Activated CD8-positive, alpha-beta T cell treated with anti-CD3 and anti-CD28 coated beads for 36 hours (primary cell): ENCODE results near the gene CNOT8. TPM values are rescaled to one million over a fixed set of nuclear protein-coding genes. Genes with fewer than 3 reads are reported as not detected.

Experiments used
- ATAC-seq: fragments of 200-7000 bp; cut with Tn5 transposase; one replicate; pipeline ENCODE4 v1.10.0; 2021; ENCODE audit warnings: mild to moderate bottlenecking, moderate library complexity
- CTCF ChIA-PET: fragments of 350-600 bp; sonication (Branson Sonifier 250); formaldehyde crosslinking; loops from one replicate; lab custom pipeline; 2021; ENCODE audit warnings: antibody characterized with exemption; lab: Charles Lee
- POLR2A ChIA-PET: fragments of 350-600 bp; sonication (Branson Sonifier 250); formaldehyde crosslinking; loops from one replicate; lab custom pipeline; 2021; ENCODE audit warnings: antibody characterized with exemption; lab: Charles Lee
- DNase-seq: peaks from one replicate; pipeline ENCODE4 v3.0.0-alpha.2; 2020
- H3K27ac Mint-ChIP-seq: one replicate; pipeline ENCODE4 v1.8.0; 2021; ENCODE audit warnings: mild to moderate bottlenecking, mixed read lengths
- H3K27me3 Mint-ChIP-seq: one replicate; pipeline ENCODE4 v1.8.0; 2021; ENCODE audit warnings: mixed read lengths
- H3K36me3 Mint-ChIP-seq: one replicate; pipeline ENCODE4 v1.8.0; 2021; ENCODE audit warnings: low read depth, mixed read lengths
- H3K4me1 Mint-ChIP-seq: one replicate; pipeline ENCODE4 v1.8.0; 2021; ENCODE audit warnings: low read depth, mixed read lengths
- H3K4me3 Mint-ChIP-seq: one replicate; pipeline ENCODE4 v1.8.0; 2021; ENCODE audit warnings: mild to moderate bottlenecking, moderate library complexity, mixed read lengths
- H3K9me3 Mint-ChIP-seq: one replicate; pipeline ENCODE4 v1.8.0; 2021; ENCODE audit warnings: mixed read lengths
- intact Hi-C: fragments of 100-400 bp; cut with micrococcal nuclease; formaldehyde crosslinking; loops from one replicate; pipeline ENCODE4 v1.10.0; 2022
- total RNA-seq, 2 experiments: library from RNA; stranded (reverse); gene quantifications; one replicate each; pipeline ENCODE4 v1.2.3, GENCODE V29; 2021
- TF ChIP-seq, protein P1 (sequence below): fragments of 200-600 bp; IDR thresholded peaks from one replicate; pipeline ENCODE4 v1.8.0; 2022; ENCODE audit warnings: antibody characterized with exemption, mild to moderate bottlenecking

The CNOT8 gene
- total RNA-seq, 2 experiments from 2014 or later = 78.6 to 84.4 TPM

- TF ChIP-seq, protein P1, sequence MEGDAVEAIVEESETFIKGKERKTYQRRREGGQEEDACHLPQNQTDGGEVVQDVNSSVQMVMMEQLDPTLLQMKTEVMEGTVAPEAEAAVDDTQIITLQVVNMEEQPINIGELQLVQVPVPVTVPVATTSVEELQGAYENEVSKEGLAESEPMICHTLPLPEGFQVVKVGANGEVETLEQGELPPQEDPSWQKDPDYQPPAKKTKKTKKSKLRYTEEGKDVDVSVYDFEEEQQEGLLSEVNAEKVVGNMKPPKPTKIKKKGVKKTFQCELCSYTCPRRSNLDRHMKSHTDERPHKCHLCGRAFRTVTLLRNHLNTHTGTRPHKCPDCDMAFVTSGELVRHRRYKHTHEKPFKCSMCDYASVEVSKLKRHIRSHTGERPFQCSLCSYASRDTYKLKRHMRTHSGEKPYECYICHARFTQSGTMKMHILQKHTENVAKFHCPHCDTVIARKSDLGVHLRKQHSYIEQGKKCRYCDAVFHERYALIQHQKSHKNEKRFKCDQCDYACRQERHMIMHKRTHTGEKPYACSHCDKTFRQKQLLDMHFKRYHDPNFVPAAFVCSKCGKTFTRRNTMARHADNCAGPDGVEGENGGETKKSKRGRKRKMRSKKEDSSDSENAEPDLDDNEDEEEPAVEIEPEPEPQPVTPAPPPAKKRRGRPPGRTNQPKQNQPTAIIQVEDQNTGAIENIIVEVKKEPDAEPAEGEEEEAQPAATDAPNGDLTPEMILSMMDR = no peak
- Mint-ChIP-seq H3K4me1 (peaks cover 31% of the 10 kb centered on the region), H3K9me3 (no peaks in the 10 kb centered on the region), H3K4me3 (no peak overlapping the region), H3K36me3 (peaks cover 57% of the 10 kb centered on the region), H3K27ac (peak overlapping the region; percentile 80), H3K27me3 (no peaks in the 10 kb centered on the region)
- intact Hi-C loops = no loop called here
- ATAC-seq (peak; percentile 61), DNase-seq (peak; percentile 52)
- ChIA-PET CTCF (interaction anchor here (0.8 kb wide), 1 partner anchor 163 kb away, joined by 4 read pairs; no protein-coding TSS in a partner anchor), POLR2A (interaction anchor here (0.9 kb wide), 1 partner anchor 12 kb away, joined by 3 read pairs; no protein-coding TSS in a partner anchor)
Observed at GRCh38 chr5:154813736-154814135, 44.7 kb upstream of the CNOT8 start.

DNA sequence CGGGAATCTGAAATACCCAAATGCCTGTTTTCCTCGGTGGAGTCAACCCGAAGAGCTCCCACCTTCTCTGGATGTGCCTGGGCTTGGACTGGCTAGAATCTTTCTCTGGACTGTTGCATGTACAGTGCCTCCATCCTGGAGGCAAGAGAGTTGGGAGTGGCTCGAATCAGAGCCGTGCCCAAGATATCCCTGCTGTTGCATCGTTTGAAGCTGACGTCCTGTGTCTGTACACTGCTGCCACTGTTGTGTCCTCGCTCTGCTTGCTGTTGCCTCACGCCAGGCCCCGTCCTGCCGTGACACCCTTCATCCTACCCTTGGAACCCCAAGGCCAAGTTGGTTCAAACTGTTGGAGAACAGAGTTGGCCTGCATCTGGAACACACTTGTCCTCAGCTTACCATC is 43.4 kb upstream of the CNOT8 start:
- H3K4me3 Mint-ChIP-seq = no peak overlapping the region
- ChIA-PET CTCF (no interaction called here), POLR2A (no interaction called here)
- H3K4me1 Mint-ChIP-seq = peaks cover 33% of the 10 kb centered on the region
- H3K9me3 Mint-ChIP-seq = no peaks in the 10 kb centered on the region
- H3K27me3 Mint-ChIP-seq = no peaks in the 10 kb centered on the region
- H3K36me3 Mint-ChIP-seq = peaks cover 61% of the 10 kb centered on the region
- H3K27ac Mint-ChIP-seq = peak overlapping the region; percentile 57
- DNase-seq = no peak
- TF ChIP-seq, protein P1 = no peak
- ATAC-seq = no peak
- intact Hi-C loops = no loop called here

GRCh38 chr5:154815684-154816247 is 42.7 kb upstream of the CNOT8 start:
- DNase-seq (no peak), ATAC-seq (no peak)
- Mint-ChIP-seq H3K9me3 (no peaks in the 10 kb centered on the region), H3K4me3 (no peak overlapping the region), H3K4me1 (peaks cover 33% of the 10 kb centered on the region), H3K27me3 (no peaks in the 10 kb centered on the region), H3K36me3 (peaks cover 62% of the 10 kb centered on the region), H3K27ac (peak overlapping the region; percentile 57)
- intact Hi-C loops = no loop called here
- TF ChIP-seq, protein P1 = no peak
- POLR2A ChIA-PET = no interaction called here
- CTCF ChIA-PET = no interaction called here

DNA sequence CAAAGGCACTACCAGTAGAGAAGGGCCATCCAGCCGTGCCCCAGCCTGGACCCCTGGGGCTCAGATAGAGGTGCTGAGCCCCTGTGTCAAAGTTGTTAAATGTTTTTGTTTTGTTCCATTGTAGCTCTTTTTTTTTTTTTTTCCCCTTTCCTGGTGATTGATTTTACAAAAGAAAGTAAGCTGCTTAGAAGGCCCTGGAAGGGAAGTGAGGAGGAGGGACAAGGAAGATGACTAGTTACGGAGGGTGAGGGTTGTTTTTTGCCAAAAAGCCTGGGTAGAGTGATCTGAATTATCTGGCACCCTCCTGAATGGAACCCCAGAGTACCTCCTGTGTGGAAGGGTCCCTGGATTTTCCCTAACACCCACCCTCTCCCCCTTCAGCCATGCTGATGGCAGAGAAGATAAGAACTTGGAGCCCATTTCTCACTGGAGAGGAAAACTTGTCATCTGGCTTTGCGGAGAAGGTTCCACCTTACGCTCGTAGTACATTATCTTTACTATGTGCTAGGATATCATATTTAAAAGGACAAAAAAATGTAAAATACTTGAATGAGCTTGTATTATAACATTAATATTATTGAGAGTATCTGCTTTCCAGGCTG is 41.4 kb upstream of the CNOT8 start:
- ChIA-PET POLR2A (no interaction called here), CTCF (no interaction called here)
- peak overlapping the region; percentile 42 for H3K27ac Mint-ChIP-seq
- peaks cover 62% of the 10 kb centered on the region for H3K36me3 Mint-ChIP-seq
- H3K9me3 Mint-ChIP-seq = no peaks in the 10 kb centered on the region
- no peak overlapping the region for H3K4me3 Mint-ChIP-seq
- peaks cover 25% of the 10 kb centered on the region for H3K4me1 Mint-ChIP-seq
- TF ChIP-seq, protein P1 = no peak
- intact Hi-C loops = no loop called here
- DNase-seq = no peak
- no peak for ATAC-seq
- H3K27me3 Mint-ChIP-seq = no peaks in the 10 kb centered on the region

GRCh38 chr5:154817815-154818214 is 40.6 kb upstream of the CNOT8 start:
- TF ChIP-seq, protein P1 = no peak
- Mint-ChIP-seq H3K27ac (peak overlapping the region; percentile 16), H3K9me3 (no peaks in the 10 kb centered on the region), H3K27me3 (no peaks in the 10 kb centered on the region), H3K4me1 (peaks cover 19% of the 10 kb centered on the region), H3K36me3 (peaks cover 56% of the 10 kb centered on the region), H3K4me3 (no peak overlapping the region)
- intact Hi-C loops = no loop called here
- ChIA-PET CTCF (no interaction called here), POLR2A (no interaction called here)
- ATAC-seq (no peak), DNase-seq (no peak)
